HG03175 (cell line): Measurements from ENCODE around the gene PTDSS2.

Experiments used
- ATAC-seq: cut with Tn5 transposase; IDR thresholded peaks from one replicate; pipeline ENCODE4 v1.9.1; 2021; ENCODE audit warnings: mild to moderate bottlenecking, moderate library complexity; ENCODE audit not compliant: unreplicated experiment

The PTDSS2 gene

GRCh38 chr11:528166-528814 lies 78.2 kb downstream of the PTDSS2 start:
- no peak for ATAC-seq

- ATAC-seq, result no peak
Observed at GRCh38 chr11:528815-529727, 79.0 kb downstream of the PTDSS2 start.

GRCh38 chr11:529728-530411 lies 79.8 kb downstream of the PTDSS2 start:
- no peak for ATAC-seq

- no peak for ATAC-seq
Observed at GRCh38 chr11:530960-531831, 81.1 kb downstream of the PTDSS2 start.

GRCh38 chr11:531919-532526 lies 81.9 kb downstream of the PTDSS2 start:
- no peak for ATAC-seq

- no peak for ATAC-seq
Observed at GRCh38 chr11:532527-532985, 82.5 kb downstream of the PTDSS2 start.

- no peak for ATAC-seq
Observed at GRCh38 chr11:532986-533585, 83.0 kb downstream of the PTDSS2 start.

- ATAC-seq, result no peak
Observed at GRCh38 chr11:533586-534395, 83.7 kb downstream of the PTDSS2 start.

GRCh38 chr11:534396-535209 lies 84.5 kb downstream of the PTDSS2 start:
- no peak for ATAC-seq

GRCh38 chr11:535210-535518 lies 85.1 kb downstream of the PTDSS2 start:
- peak; percentile 16 for ATAC-seq

- ATAC-seq, result peak; percentile 75
Observed at GRCh38 chr11:535519-536454, 85.7 kb downstream of the PTDSS2 start, which contains the start of gene HRAS. TSS of gene HRAS (minus strand) at chr11:535576.

- peak; percentile 52 for ATAC-seq
Observed at GRCh38 chr11:536841-537621, 87.0 kb downstream of the PTDSS2 start, which contains the start of gene LRRC56. TSS of gene LRRC56 (plus strand) at chr11:537527. CDS start at chr11:540685, 3,158 bp downstream.

- no peak for ATAC-seq
Observed at GRCh38 chr11:537622-538430, 87.7 kb downstream of the PTDSS2 start.

GRCh38 chr11:538431-539051 lies 88.5 kb downstream of the PTDSS2 start:
- no peak for ATAC-seq

GRCh38 chr11:539971-540481 lies 89.9 kb downstream of the PTDSS2 start:
- ATAC-seq, result no peak
